Kidney (tissue), 14 donors: ENCODE measurements around the gene GRIK2. TPM values are rescaled to one million over a fixed set of nuclear protein-coding genes. Genes with fewer than 3 reads are reported as not detected.
A peak's percentile ranks its signal among the peaks of the same experiment; 100 is the strongest.

Source experiments
- DNase-seq, 5 donors: peaks; one replicate each; pipeline ENCODE4 v3.0.0-alpha.2; 2013 to 2020
- FAIRE-seq: peaks from 2 replicates; lab custom pipeline; 2012; peaks lifted over from hg19 to GRCh38; lab: Jason Lieb, UNC
- H3K27ac ChIP-seq, 2 donors: one replicate each; pipeline ENCODE4 v1.7.0; 2013; ENCODE audit warnings: low read depth in 2 of 2, low read length in 2 of 2, inconsistent platforms in 1 of 2
- H3K27me3 ChIP-seq: one replicate; pipeline ENCODE4 v1.7.1; 2013; ENCODE audit warnings: low read length, inconsistent platforms; ENCODE audit not compliant: control insufficient read depth, insufficient read depth
- H3K36me3 ChIP-seq, 3 donors: one replicate each; pipeline versions ENCODE4 v1.7.0 to v1.7.1; 2013; ENCODE audit warnings: low read length in 3 of 3, control low read depth in 1 of 3, inconsistent platforms in 1 of 3; ENCODE audit not compliant: insufficient read depth in 3 of 3, control insufficient read depth in 2 of 3
- H3K4me1 ChIP-seq, 3 donors: one replicate each; pipeline versions ENCODE4 v1.7.0 to v1.7.1; 2013; ENCODE audit warnings: low read length in 3 of 3, inconsistent platforms in 1 of 3, low read depth in 1 of 3; ENCODE audit not compliant: control insufficient read depth in 2 of 3, insufficient read depth in 2 of 3
- H3K4me3 ChIP-seq, 3 donors: one replicate each; pipeline versions ENCODE4 v1.7.0 to v1.8.1; 2013; ENCODE audit warnings: low read length in 3 of 3, control low read depth in 1 of 3, inconsistent platforms in 1 of 3
- H3K9ac ChIP-seq, 3 donors: one replicate each; pipeline versions ENCODE4 v1.7.0 to v1.7.1; 2013; ENCODE audit warnings: low read length in 3 of 3, control low read depth in 1 of 3, inconsistent platforms in 1 of 3
- H3K9me3 ChIP-seq, 3 donors: one replicate each; pipeline versions ENCODE4 v1.7.0 to v1.7.1; 2013; ENCODE audit warnings: low read length in 3 of 3, control low read depth in 1 of 3, inconsistent platforms in 1 of 3; ENCODE audit not compliant: control insufficient read depth in 2 of 3, insufficient read depth in 1 of 3
- intact Hi-C: fragments of 100-400 bp; cut with DNase I; formaldehyde crosslinking; loops from one replicate; pipeline ENCODE4 v1.11.1; 2022
- polyA plus RNA-seq: library from polyadenylated mRNA; stranded (reverse); fragments of 350-450 nt; fragmentation: Illumina TruSeq; extraction: RNeasy Lipid Tissue Mini Kit (QIAGEN cat#74804); gene quantifications from one replicate; pipeline ENCODE4 v1.2.3, GENCODE V29; 2014; ENCODE audit warnings: low read depth, low replicate concordance; ENCODE audit not compliant: insufficient read depth
- total RNA-seq: library from RNA; stranded (reverse); fragmentation: NEBNext Ultra II Directional; extraction: Animal tissue kit (Norgen Biotek cat#: 25700); gene quantifications from one replicate; pipeline ENCODE4 v1.2.1, GENCODE V29; 2021
- TF ChIP-seq, protein P1 (sequence below): IDR thresholded peaks from 3 replicates; pipeline ENCODE4 v1.5.1; 2012; ENCODE audit warnings: mild to moderate bottlenecking, moderate library complexity, borderline replicate concordance; ENCODE audit not compliant: insufficient read depth; ENCODE audit errors: extremely low read depth
- donor health status: control.
- donor health status: control.
- donor health status: control.
- donor health status: control.
- donor health status: control.
- donor health status: DM: yes; HTN: yes; CAD: no.
- donor health status: Normal renal cell carcinoma (clear cell type).

The GRIK2 gene
- total and polyA plus RNA-seq, 2 donors from 2014 or later, result 0.82 to 1.4 TPM

DNA sequence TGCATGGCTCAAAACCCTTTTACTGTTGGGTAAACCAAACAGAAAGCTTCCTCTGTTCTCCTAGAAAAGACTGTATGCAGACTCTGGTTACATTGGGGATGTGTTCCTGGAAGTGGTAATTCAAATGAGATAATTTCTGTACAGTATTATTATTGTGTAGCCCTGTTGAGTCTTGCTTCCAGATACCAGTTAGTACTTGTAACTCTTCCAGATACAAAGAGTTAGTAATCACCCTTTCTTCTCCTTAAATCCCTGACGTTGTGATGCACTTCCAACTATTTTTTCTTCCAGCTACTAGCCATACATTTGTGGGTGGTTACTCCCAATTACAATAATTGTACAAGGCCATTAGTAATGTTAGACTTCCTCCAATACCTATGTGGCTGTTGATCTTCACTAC is 42.3 kb upstream of the GRIK2 start:
- TF ChIP-seq, protein P1, sequence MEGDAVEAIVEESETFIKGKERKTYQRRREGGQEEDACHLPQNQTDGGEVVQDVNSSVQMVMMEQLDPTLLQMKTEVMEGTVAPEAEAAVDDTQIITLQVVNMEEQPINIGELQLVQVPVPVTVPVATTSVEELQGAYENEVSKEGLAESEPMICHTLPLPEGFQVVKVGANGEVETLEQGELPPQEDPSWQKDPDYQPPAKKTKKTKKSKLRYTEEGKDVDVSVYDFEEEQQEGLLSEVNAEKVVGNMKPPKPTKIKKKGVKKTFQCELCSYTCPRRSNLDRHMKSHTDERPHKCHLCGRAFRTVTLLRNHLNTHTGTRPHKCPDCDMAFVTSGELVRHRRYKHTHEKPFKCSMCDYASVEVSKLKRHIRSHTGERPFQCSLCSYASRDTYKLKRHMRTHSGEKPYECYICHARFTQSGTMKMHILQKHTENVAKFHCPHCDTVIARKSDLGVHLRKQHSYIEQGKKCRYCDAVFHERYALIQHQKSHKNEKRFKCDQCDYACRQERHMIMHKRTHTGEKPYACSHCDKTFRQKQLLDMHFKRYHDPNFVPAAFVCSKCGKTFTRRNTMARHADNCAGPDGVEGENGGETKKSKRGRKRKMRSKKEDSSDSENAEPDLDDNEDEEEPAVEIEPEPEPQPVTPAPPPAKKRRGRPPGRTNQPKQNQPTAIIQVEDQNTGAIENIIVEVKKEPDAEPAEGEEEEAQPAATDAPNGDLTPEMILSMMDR, result no peak
- no peak overlapping the region for H3K4me3 ChIP-seq
- no peak overlapping the region for H3K27ac ChIP-seq
- no peak for DNase-seq
- no peaks in the 10 kb centered on the region for H3K36me3 ChIP-seq
- FAIRE-seq, result no peak
- H3K27me3 ChIP-seq, result no peaks in the 10 kb centered on the region
- no peaks in the 10 kb centered on the region for H3K9me3 ChIP-seq
- H3K9ac ChIP-seq, result no peak overlapping the region
- H3K4me1 ChIP-seq, result no peaks in the 10 kb centered on the region
- intact Hi-C loops, result no loop called here

DNA sequence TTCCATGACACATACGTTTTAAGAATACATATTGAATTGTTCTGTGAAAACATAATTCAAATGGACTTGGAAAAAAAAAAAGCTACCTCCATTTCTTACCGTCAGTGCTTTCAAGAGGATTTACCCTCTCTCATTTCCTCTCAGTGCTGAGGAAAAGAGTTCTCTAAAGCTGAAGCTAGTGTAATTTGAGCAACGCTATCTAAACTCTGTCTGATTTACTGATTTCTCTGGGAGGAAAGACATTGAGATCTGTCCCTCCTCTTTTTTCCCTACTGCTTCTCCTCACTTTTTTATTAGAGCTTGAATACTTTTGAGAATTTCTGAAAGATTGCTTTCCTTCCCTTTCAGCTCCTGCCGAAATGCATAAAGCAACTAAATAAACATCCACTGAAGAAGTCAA is 41.2 kb upstream of the GRIK2 start:
- no peak for FAIRE-seq

GRCh38 chr6:101365181-101365580 is 28.3 kb upstream of the GRIK2 start:
- intact Hi-C loops, result no loop called here
- no peaks in the 10 kb centered on the region for H3K9me3 ChIP-seq
- no peak overlapping the region for H3K4me3 ChIP-seq
- no peaks in the 10 kb centered on the region for H3K27me3 ChIP-seq
- H3K36me3 ChIP-seq, result no peaks in the 10 kb centered on the region
- no peak overlapping the region for H3K9ac ChIP-seq
- TF ChIP-seq, protein P1, result no peak
- FAIRE-seq, result no peak
- no peaks in the 10 kb centered on the region for H3K4me1 ChIP-seq
- no peak overlapping the region for H3K27ac ChIP-seq
- no peak for DNase-seq

More for the DNA sequence above, 41.2 kb upstream of the GRIK2 start:
- intact Hi-C loops, result no loop called here
- Histone ChIP-seq H3K4me1 (no peaks in the 10 kb centered on the region), H3K9ac (no peak overlapping the region), H3K27me3 (no peaks in the 10 kb centered on the region), H3K36me3 (no peaks in the 10 kb centered on the region), H3K9me3 (no peaks in the 10 kb centered on the region), H3K27ac (no peak overlapping the region), H3K4me3 (no peak overlapping the region)
- TF ChIP-seq, protein P1, result no peak
- peak in 2 of 5 donors; percentile 55 to 79 for DNase-seq

DNA sequence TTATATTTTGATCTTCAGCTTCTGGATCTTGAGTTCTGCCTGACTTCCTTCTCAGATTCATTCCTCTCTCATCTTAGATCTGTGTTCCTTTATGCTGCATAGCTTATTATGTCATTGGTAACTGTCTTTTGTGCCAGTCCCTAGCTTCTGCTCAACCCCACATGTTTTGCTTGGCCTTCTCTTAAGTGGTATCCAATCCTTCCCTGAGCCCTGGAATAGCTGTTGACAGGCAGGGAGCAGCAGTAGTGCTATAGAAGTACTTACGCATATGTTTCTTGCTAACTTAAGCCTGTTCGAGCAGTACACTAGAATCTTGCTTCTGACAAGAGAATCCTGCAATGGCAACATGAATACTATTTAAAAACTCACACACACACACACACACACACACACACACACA is 13.6 kb upstream of the GRIK2 start:
- no peak for FAIRE-seq
- H3K9ac ChIP-seq, result no peak overlapping the region
- no peak overlapping the region for H3K27ac ChIP-seq
- no peaks in the 10 kb centered on the region for H3K9me3 ChIP-seq
- intact Hi-C loops, result no loop called here
- no peak for DNase-seq
- no peaks in the 10 kb centered on the region for H3K36me3 ChIP-seq
- H3K4me1 ChIP-seq, result no peaks in the 10 kb centered on the region
- no peaks in the 10 kb centered on the region for H3K27me3 ChIP-seq
- H3K4me3 ChIP-seq, result no peak overlapping the region
- TF ChIP-seq, protein P1, result no peak
